ENCODE data around the gene FBXL2.

The FBXL2 gene

GRCh38 chr3:33314993-33315392 is 37.8 kb downstream of the FBXL2 start:
- no peaks in the 10 kb centered on the region for H3K4me1 ChIP-seq (ENCODE audit: low read depth, poor library complexity, severe bottlenecking)
- H3K4me2 ChIP-seq: no peak overlapping the region
- no peak overlapping the region for H2AFZ ChIP-seq (ENCODE audit: low read depth)
- H3K9ac ChIP-seq: no peak overlapping the region
- no peak for TF ChIP-seq CTCF (conservative IDR thresholded peaks at IDR 0.05; ENCODE audit: low read depth, low read length)
- no peaks in the 10 kb centered on the region for H3K79me2 ChIP-seq (ENCODE audit: insufficient read depth, low read depth)
- H3K36me3 ChIP-seq (ENCODE audit: insufficient read depth): no peaks in the 10 kb centered on the region
- H3K27ac ChIP-seq: no peak overlapping the region
- H3K27me3 ChIP-seq (ENCODE audit: insufficient read depth, low read depth): no peaks in the 10 kb centered on the region
- H3K4me3 ChIP-seq (IDR thresholded peaks at IDR 0.05; ENCODE audit: insufficient read depth, low read depth, low read length): no peak overlapping the region
- no peaks in the 10 kb centered on the region for H4K20me1 ChIP-seq (ENCODE audit: insufficient read depth)

GRCh38 chr3:33315826-33316225 is 38.6 kb downstream of the FBXL2 start:
- TF ChIP-seq CTCF (conservative IDR thresholded peaks at IDR 0.05; ENCODE audit: low read depth, low read length): no peak

GRCh38 chr3:33317963-33318709 is 40.9 kb downstream of the FBXL2 start:
- H3K27me3 ChIP-seq (ENCODE audit: insufficient read depth, low read depth): no peaks in the 10 kb centered on the region
- no peak overlapping the region for H3K9ac ChIP-seq
- H4K20me1 ChIP-seq (ENCODE audit: insufficient read depth): no peaks in the 10 kb centered on the region
- no peak overlapping the region for H3K4me2 ChIP-seq
- no peaks in the 10 kb centered on the region for H3K79me2 ChIP-seq (ENCODE audit: insufficient read depth, low read depth)
- TF ChIP-seq CTCF (conservative IDR thresholded peaks at IDR 0.05; ENCODE audit: low read depth, low read length): no peak
- no peaks in the 10 kb centered on the region for H3K4me1 ChIP-seq (ENCODE audit: low read depth, poor library complexity, severe bottlenecking)
- H3K36me3 ChIP-seq (ENCODE audit: insufficient read depth): no peaks in the 10 kb centered on the region
- H3K27ac ChIP-seq: no peak overlapping the region
- H3K4me3 ChIP-seq (IDR thresholded peaks at IDR 0.05; ENCODE audit: insufficient read depth, low read depth, low read length): no peak overlapping the region
- H2AFZ ChIP-seq (ENCODE audit: low read depth): no peak overlapping the region

More at GRCh38 chr3:33315826-33316225, 38.6 kb downstream of the FBXL2 start:
- no peaks in the 10 kb centered on the region for H3K4me1 ChIP-seq (ENCODE audit: low read depth, poor library complexity, severe bottlenecking)
- H3K27ac ChIP-seq: no peak overlapping the region
- H3K79me2 ChIP-seq (ENCODE audit: insufficient read depth, low read depth): no peaks in the 10 kb centered on the region
- no peaks in the 10 kb centered on the region for H3K27me3 ChIP-seq (ENCODE audit: insufficient read depth, low read depth)
- H4K20me1 ChIP-seq (ENCODE audit: insufficient read depth): no peaks in the 10 kb centered on the region
- no peak overlapping the region for H3K4me3 ChIP-seq (IDR thresholded peaks at IDR 0.05; ENCODE audit: insufficient read depth, low read depth, low read length)
- H3K9ac ChIP-seq: no peak overlapping the region
- H3K4me2 ChIP-seq: no peak overlapping the region
- H3K36me3 ChIP-seq (ENCODE audit: insufficient read depth): no peaks in the 10 kb centered on the region
- no peak overlapping the region for H2AFZ ChIP-seq (ENCODE audit: low read depth)

GRCh38 chr3:33318710-33319380 is 41.6 kb downstream of the FBXL2 start:
- H3K9ac ChIP-seq: no peak overlapping the region
- H3K4me2 ChIP-seq: no peak overlapping the region
- TF ChIP-seq CTCF (conservative IDR thresholded peaks at IDR 0.05; ENCODE audit: low read depth, low read length): no peak
- H3K27ac ChIP-seq: no peak overlapping the region
- no peaks in the 10 kb centered on the region for H3K79me2 ChIP-seq (ENCODE audit: insufficient read depth, low read depth)
- H3K36me3 ChIP-seq (ENCODE audit: insufficient read depth): no peaks in the 10 kb centered on the region
- no peaks in the 10 kb centered on the region for H4K20me1 ChIP-seq (ENCODE audit: insufficient read depth)
- no peaks in the 10 kb centered on the region for H3K27me3 ChIP-seq (ENCODE audit: insufficient read depth, low read depth)
- no peak overlapping the region for H2AFZ ChIP-seq (ENCODE audit: low read depth)
- H3K4me3 ChIP-seq (IDR thresholded peaks at IDR 0.05; ENCODE audit: insufficient read depth, low read depth, low read length): no peak overlapping the region
- no peaks in the 10 kb centered on the region for H3K4me1 ChIP-seq (ENCODE audit: low read depth, poor library complexity, severe bottlenecking)

Data from KMS-11 (cell line).